T-helper 17 cell (primary cell): ENCODE results near the gene GNG13. TPM values are rescaled to one million over a fixed set of nuclear protein-coding genes. Genes with fewer than 3 reads are reported as not detected.
A peak's percentile ranks its signal among the peaks of the same experiment; 100 is the strongest.

ENCODE experiments used
- ATAC-seq: fragments of 150-1000 bp; cut with Tn5 transposase; 2 replicates; pipeline ENCODE4 v1.10.0; 2021; ENCODE audit warnings: mild to moderate bottlenecking, moderate library complexity
- DNase-seq, 3 donors: peaks; one replicate each; pipeline versions ENCODE4 v3.0.0 to v3.0.0-alpha.2; 2020 to 2021
- H3K9me3 ChIP-seq: one replicate; pipeline ENCODE4 v1.7.0; 2013; ENCODE audit warnings: low read length, mild to moderate bottlenecking; ENCODE audit not compliant: control insufficient read depth, poor library complexity, severe bottlenecking
- H3K27ac Mint-ChIP-seq: one replicate; pipeline ENCODE4 v1.8.0; 2022; ENCODE audit warnings: mild to moderate bottlenecking, moderate library complexity, mixed read lengths
- H3K27me3 Mint-ChIP-seq: one replicate; pipeline ENCODE4 v1.8.0; 2022; ENCODE audit warnings: mixed read lengths
- H3K36me3 Mint-ChIP-seq: one replicate; pipeline ENCODE4 v1.8.0; 2022; ENCODE audit warnings: low read depth, mixed read lengths
- H3K4me1 Mint-ChIP-seq: one replicate; pipeline ENCODE4 v1.8.0; 2022; ENCODE audit warnings: mild to moderate bottlenecking, mixed read lengths
- H3K4me3 Mint-ChIP-seq: one replicate; pipeline ENCODE4 v1.8.0; 2022; ENCODE audit warnings: mild to moderate bottlenecking, moderate library complexity, mixed read lengths
- total RNA-seq, 4 donors: library from RNA in 2 of 4; stranded (reverse) in 2 of 4; gene quantifications; one replicate each; pipeline ENCODE4 v1.2.3 and lab custom pipeline; 2022 to 2026

Gene GNG13
- total RNA-seq, 2 donors from 2014 or later = not detected

DNA sequence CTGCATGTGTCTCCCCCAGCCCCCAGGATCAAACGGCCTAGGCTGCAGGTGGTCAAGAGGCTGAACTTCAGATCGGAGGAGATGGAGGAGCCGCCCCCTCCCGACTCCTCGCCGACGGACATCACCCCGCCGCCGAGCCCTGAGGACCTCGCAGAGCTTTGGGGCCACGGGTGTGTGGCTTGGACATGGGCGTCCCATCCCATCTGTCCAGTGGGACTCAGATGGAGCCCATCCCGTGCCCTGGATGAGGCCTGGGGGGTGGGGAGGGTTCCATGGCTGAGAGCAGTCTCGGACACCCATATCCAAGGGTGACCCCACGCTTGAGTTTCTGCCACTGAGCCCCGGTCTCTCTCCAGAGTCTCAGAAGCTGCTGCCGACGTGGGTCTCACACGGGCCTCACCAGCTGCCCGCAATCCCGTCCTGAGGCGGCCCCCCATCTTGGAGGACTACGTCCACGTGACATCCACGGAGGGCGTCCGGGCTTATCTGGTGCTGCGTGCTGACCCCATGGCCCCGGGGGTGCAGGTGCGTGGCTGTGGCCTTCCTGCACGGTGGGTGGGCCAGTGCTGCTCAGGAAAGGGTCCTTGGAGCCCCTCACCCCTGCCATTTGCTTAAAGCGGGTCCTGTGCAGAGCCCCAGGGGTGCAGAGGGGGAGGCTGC is 11.2 kb downstream of the GNG13 start:
- no peaks in the 10 kb centered on the region for H3K9me3 ChIP-seq
- Mint-ChIP-seq H3K4me1 (peaks cover 6% of the 10 kb centered on the region), H3K27ac (no peak overlapping the region), H3K4me3 (peak overlapping the region; percentile 83), H3K27me3 (no peaks in the 10 kb centered on the region), H3K36me3 (no peaks in the 10 kb centered on the region)
- no peak for DNase-seq
- ATAC-seq = no peak

- H3K4me3 Mint-ChIP-seq = peak within 1 kb of the TSS; percentile 90
- H3K36me3 Mint-ChIP-seq = no peaks in the 10 kb centered on the region
- DNase-seq (peak; percentile 90 to 97 (median 96)), ATAC-seq (peak; percentile 97)
- no peaks in the 10 kb centered on the region for H3K27me3 Mint-ChIP-seq
- H3K4me1 Mint-ChIP-seq = peaks cover 6% of the 10 kb centered on the region
- H3K27ac Mint-ChIP-seq = peak within 1 kb of the TSS; percentile 67
- no peaks in the 10 kb centered on the region for H3K9me3 ChIP-seq
Measured at GRCh38 chr16:788399-789126, 12.0 kb downstream of the GNG13 start, which contains the start of gene CHTF18. Gene CHTF18, plus strand, starts transcription at chr16:788620. Its CDS starts 65 bp downstream, at chr16:788685.

DNA sequence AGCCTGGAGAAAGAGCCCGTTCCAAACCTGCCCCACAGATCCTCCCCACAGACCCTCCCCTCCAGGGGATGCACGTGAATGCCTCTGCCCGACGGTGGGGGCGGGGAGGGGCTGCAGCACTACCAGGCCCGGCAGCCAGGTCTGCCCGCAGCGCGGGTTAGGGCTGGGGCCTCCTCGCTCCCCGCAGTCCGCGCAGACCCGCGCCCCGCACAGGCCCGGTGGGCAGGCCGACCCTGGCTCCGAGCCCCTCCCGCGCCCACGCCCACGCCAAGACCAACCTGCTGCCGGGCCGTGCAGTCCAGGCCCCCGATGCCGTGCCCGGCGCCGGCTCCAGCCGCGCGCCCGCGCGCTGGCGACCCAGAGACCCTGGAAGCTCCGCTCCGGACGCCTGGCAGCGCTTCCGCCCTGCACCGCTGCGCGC is 12.5 kb downstream of the GNG13 start, which contains the start of gene RPUSD1:
RPUSD1 (minus strand) TSS at position 404 of the 421 bp plus-strand sequence. CDS start 644 bp downstream, outside the sequence.
- Mint-ChIP-seq H3K36me3 (no peaks in the 10 kb centered on the region), H3K27ac (peak within 1 kb of the TSS; percentile 67), H3K4me1 (peaks cover 6% of the 10 kb centered on the region), H3K27me3 (no peaks in the 10 kb centered on the region), H3K4me3 (peak within 1 kb of the TSS; percentile 90)
- peak; percentile 11 for ATAC-seq
- DNase-seq = no peak
- H3K9me3 ChIP-seq = no peaks in the 10 kb centered on the region

GRCh38 chr16:787321-787966 is 13.1 kb downstream of the GNG13 start:
- DNase-seq = no peak
- no peak for ATAC-seq
- H3K27ac Mint-ChIP-seq = peak overlapping the region; percentile 67
- no peaks in the 10 kb centered on the region for H3K27me3 Mint-ChIP-seq
- no peaks in the 10 kb centered on the region for H3K36me3 Mint-ChIP-seq
- H3K9me3 ChIP-seq = no peaks in the 10 kb centered on the region
- H3K4me3 Mint-ChIP-seq = peak overlapping the region; percentile 90
- H3K4me1 Mint-ChIP-seq = peaks cover 6% of the 10 kb centered on the region

GRCh38 chr16:785563-786535 is 14.7 kb downstream of the GNG13 start:
- Mint-ChIP-seq H3K4me3 (peak overlapping the region; percentile 90), H3K36me3 (no peaks in the 10 kb centered on the region), H3K27ac (no peak overlapping the region), H3K4me1 (peaks cover 6% of the 10 kb centered on the region), H3K27me3 (no peaks in the 10 kb centered on the region)
- no peaks in the 10 kb centered on the region for H3K9me3 ChIP-seq
- DNase-seq = peak; percentile 59 to 72 (median 66)
- peak; percentile 22 for ATAC-seq

DNA sequence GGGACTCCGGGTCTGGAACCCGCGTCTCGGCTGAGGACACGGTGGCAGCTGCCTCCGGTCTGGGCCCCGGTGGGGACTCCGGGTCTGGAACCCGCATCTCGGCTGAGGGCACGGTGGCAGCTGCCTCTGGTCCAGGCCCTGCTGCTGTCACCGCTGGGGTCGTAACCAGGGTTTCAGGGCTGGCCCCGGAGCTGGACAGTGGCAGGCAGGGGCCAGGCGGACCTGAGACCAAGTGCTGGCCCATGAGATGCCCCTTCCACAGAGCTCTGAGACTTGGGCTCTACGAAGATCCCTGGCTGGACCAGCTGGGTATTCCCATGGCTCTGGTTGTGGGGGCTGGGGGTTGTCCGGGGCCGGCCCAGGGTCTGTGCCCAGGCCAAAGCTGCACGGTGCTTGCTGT is 16.1 kb downstream of the GNG13 start:
- DNase-seq (no peak), ATAC-seq (no peak)
- H3K36me3 Mint-ChIP-seq = no peaks in the 10 kb centered on the region
- H3K27ac Mint-ChIP-seq = no peak overlapping the region
- no peaks in the 10 kb centered on the region for H3K27me3 Mint-ChIP-seq
- peaks cover 8% of the 10 kb centered on the region for H3K4me1 Mint-ChIP-seq
- H3K4me3 Mint-ChIP-seq = no peak overlapping the region
- H3K9me3 ChIP-seq = no peaks in the 10 kb centered on the region

- H3K27ac Mint-ChIP-seq = no peak overlapping the region
- DNase-seq (no peak), ATAC-seq (no peak)
- H3K9me3 ChIP-seq = no peaks in the 10 kb centered on the region
- H3K4me1 Mint-ChIP-seq = peaks cover 8% of the 10 kb centered on the region
- no peak overlapping the region for H3K4me3 Mint-ChIP-seq
- H3K36me3 Mint-ChIP-seq = no peaks in the 10 kb centered on the region
- H3K27me3 Mint-ChIP-seq = no peaks in the 10 kb centered on the region
Measured at GRCh38 chr16:783404-784161, 17.0 kb downstream of the GNG13 start.

DNA sequence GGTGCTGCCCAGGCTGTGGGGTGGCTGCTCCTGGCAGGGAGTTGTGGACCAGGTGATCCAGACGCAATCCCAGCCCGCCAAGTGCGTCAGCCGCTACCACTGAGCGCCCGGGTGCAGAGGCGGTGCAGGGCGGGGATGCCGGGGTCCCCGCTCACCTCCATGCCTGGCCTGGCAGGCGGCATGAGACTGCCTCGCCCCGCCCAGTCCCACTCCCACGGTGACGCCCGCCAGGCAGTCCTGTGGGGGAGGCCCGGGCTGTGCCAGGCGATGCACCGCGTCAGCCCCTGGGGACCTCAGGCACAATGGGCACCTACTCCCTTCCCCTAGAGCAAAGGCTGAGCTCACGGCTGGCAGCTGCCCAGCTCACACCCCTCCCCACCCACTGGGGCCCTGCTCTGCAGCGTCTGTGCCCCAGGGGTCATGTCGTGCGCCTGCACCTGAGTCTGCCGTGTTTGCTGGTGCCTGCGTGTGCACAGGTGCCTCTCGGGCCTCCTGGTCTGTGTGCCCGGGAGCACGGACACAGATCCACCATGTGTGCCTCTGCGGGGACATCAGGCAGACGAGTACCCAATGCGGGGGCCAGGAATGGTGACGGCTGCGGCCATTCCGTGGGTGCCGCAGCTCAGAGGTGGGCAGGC is 17.6 kb downstream of the GNG13 start:
- Mint-ChIP-seq H3K4me3 (no peak overlapping the region), H3K27me3 (no peaks in the 10 kb centered on the region), H3K4me1 (peaks cover 8% of the 10 kb centered on the region), H3K27ac (no peak overlapping the region), H3K36me3 (no peaks in the 10 kb centered on the region)
- H3K9me3 ChIP-seq = no peaks in the 10 kb centered on the region
- ATAC-seq (no peak), DNase-seq (no peak)

DNA sequence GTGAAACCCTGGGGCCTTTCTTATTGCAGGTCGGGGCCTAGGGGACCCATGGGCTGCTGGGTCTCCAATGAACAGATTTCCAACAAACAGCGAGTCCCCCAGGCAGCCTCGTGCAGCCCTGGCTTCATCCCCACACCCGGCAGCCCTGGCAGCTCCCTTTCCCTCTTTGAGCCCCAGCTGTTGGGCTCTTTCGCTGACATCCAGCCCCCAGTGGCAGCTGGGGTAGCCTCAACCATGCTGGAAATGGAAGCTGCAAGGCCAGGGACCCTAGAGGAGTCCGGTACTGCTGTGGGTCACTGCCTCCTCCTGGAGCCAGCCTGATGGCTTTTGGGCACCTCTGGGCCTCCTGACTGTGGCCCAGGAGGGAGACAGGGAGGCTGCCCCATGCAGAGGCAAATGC is 18.3 kb downstream of the GNG13 start:
- no peak overlapping the region for H3K27ac Mint-ChIP-seq
- no peaks in the 10 kb centered on the region for H3K27me3 Mint-ChIP-seq
- ATAC-seq (no peak), DNase-seq (no peak)
- H3K9me3 ChIP-seq = no peaks in the 10 kb centered on the region
- peaks cover 10% of the 10 kb centered on the region for H3K4me1 Mint-ChIP-seq
- no peaks in the 10 kb centered on the region for H3K36me3 Mint-ChIP-seq
- no peak overlapping the region for H3K4me3 Mint-ChIP-seq

- H3K4me3 Mint-ChIP-seq = no peak overlapping the region
- ATAC-seq (no peak), DNase-seq (no peak)
- H3K27me3 Mint-ChIP-seq = no peaks in the 10 kb centered on the region
- peaks cover 7% of the 10 kb centered on the region for H3K4me1 Mint-ChIP-seq
- no peaks in the 10 kb centered on the region for H3K36me3 Mint-ChIP-seq
- H3K9me3 ChIP-seq = no peaks in the 10 kb centered on the region
- no peak overlapping the region for H3K27ac Mint-ChIP-seq
Measured at GRCh38 chr16:781346-782010, 19.1 kb downstream of the GNG13 start.

DNA sequence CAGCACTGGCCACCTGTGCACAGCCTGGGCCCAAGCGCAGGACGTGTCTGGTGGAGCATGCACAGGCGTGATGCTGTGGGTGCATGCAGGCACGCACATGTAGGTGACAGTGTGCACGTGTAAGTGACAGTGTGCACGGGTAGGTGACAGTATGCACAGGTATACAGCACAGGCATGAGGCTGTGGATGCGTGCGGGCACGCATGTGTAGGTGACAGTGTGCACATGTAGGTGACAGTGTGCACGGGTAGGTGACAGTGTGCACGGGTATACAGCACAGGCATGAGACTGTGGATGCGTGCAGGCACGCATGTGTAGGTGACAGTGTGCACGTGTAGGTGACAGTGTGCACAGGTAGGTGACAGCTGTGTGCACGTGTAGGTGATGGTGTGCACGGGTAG is 20.2 kb downstream of the GNG13 start:
- no peaks in the 10 kb centered on the region for H3K27me3 Mint-ChIP-seq
- no peak overlapping the region for H3K27ac Mint-ChIP-seq
- no peak for ATAC-seq
- peaks cover 7% of the 10 kb centered on the region for H3K4me1 Mint-ChIP-seq
- no peaks in the 10 kb centered on the region for H3K36me3 Mint-ChIP-seq
- no peak for DNase-seq
- no peaks in the 10 kb centered on the region for H3K9me3 ChIP-seq
- no peak overlapping the region for H3K4me3 Mint-ChIP-seq
